Esophagus squamous epithelium (tissue), 5 donors: ENCODE results near the gene TRAF2. TPM values are rescaled to one million over a fixed set of nuclear protein-coding genes. Genes with fewer than 3 reads are reported as not detected.
A peak's percentile ranks its signal among the peaks of the same experiment; 100 is the strongest.

Source experiments
- DNase-seq: peaks from one replicate; lab custom pipeline; 2025; lab: John Stamatoyannopoulos, UW
- H3K27ac ChIP-seq, 4 donors: fragments of 200-600 bp; sonication (generic); one replicate each; pipeline ENCODE4 v1.5.1; 2016 to 2019; ENCODE audit warnings: mild to moderate bottlenecking in 1 of 4
- H3K27me3 ChIP-seq, 4 donors: fragments of 200-600 bp; sonication (generic); 1 replicate in 3 of 4; 2 replicates in 1 of 4; pipeline versions ENCODE4 v1.5.1 to v1.6.0; 2017 to 2021; ENCODE audit warnings: antibody characterized with exemption in 1 of 4
- H3K36me3 ChIP-seq, 3 donors: fragments of 200-600 bp; sonication (generic); one replicate each; pipeline ENCODE4 v1.5.1; 2016 to 2019
- H3K4me1 ChIP-seq, 3 donors: fragments of 200-600 bp; sonication (generic); one replicate each; pipeline ENCODE4 v1.5.1; 2017 to 2019
- H3K4me3 ChIP-seq, 4 donors: fragments of 200-600 bp; sonication (generic); 1 replicate in 3 of 4; 2 replicates in 1 of 4; pipeline ENCODE4 v1.5.1; 2016 to 2019; ENCODE audit warnings: mild to moderate bottlenecking in 2 of 4, moderate library complexity in 1 of 4
- H3K9me3 ChIP-seq, 3 donors: fragments of 200-600 bp; sonication (generic); one replicate each; pipeline ENCODE4 v1.5.1; 2016 to 2019
- CTCF ChIP-seq, 6 experiments: fragments of 450-650 bp in 4 of 6; fragments of 200-600 bp in 2 of 6; sonication (generic) in 2 of 6; IDR thresholded peaks; one replicate each; pipeline ENCODE4 v1.5.1; 2016 to 2019; ENCODE audit warnings: antibody characterized with exemption in 6 of 6, mild to moderate bottlenecking in 4 of 6, moderate library complexity in 4 of 6
- POLR2A ChIP-seq, 4 donors: fragments of 450-650 bp; IDR thresholded peaks; one replicate each; pipeline ENCODE4 v1.6.1; 2017; ENCODE audit warnings: antibody characterized with exemption in 4 of 4, mild to moderate bottlenecking in 4 of 4, moderate library complexity in 3 of 4
- WGBS, 2 donors: methylation state at CpG; one replicate each; pipeline ENCODE4 v1.1.5; 2018; 5-methylcytosine and 5-hydroxymethylcytosine counted together
- intact Hi-C: fragments of 100-400 bp; cut with DNase I; formaldehyde crosslinking; loops from one replicate; pipeline ENCODE4 v1.15.0; 2022
- total RNA-seq, 4 donors: library from RNA; depleted of rRNA; stranded (reverse); fragments of >200 nt; gene quantifications; one replicate each; pipeline ENCODE4 v1.1.0, GENCODE V29; 2016
- donor health status: DM: yes; HTN: yes; CAD: no.

Gene TRAF2
- total RNA-seq, 4 donors from 2014 or later: 8.0 to 20.9 (median 13.2) TPM

- 20 to 24% methylated on average over 8 to 18 of the region's 22 CpGs for WGBS, 2 donors
- Histone ChIP-seq H3K9me3 (no peaks in the 10 kb centered on the region), H3K36me3 (no peaks in the 10 kb centered on the region), H3K27ac (peak overlapping the region; percentile 91 to 94 (median 92)), H3K4me1 (peaks cover 17 to 49% (median 30%) of the 10 kb centered on the region in 3 donors), H3K4me3 (peak overlapping the region; percentile 50 to 92 (median 64)), H3K27me3 (no peaks in the 10 kb centered on the region)
- no peak for DNase-seq
- no peak for TF ChIP-seq CTCF (IDR thresholded peaks at IDR 0.05)
- TF ChIP-seq POLR2A (IDR thresholded peaks at IDR 0.05): no peak
- intact Hi-C loops: loop anchor here (10.0 kb wide), 1 partner anchor 95 kb away; the partner anchor contains the start of gene MAMDC4
These were observed 63.0 kb downstream of the TRAF2 start for GRCh38 chr9:136949239-136949816.

- Histone ChIP-seq H3K27me3 (no peaks in the 10 kb centered on the region), H3K36me3 (no peaks in the 10 kb centered on the region), H3K9me3 (no peaks in the 10 kb centered on the region), H3K4me1 (peaks cover 17 to 45% (median 25%) of the 10 kb centered on the region in 3 donors), H3K27ac (peak overlapping the region; percentile 91 to 94 (median 92)), H3K4me3 (peak overlapping the region; percentile 50 to 92 (median 64))
- WGBS, 2 donors: 0 to 30% methylated on average over 1 to 2 of the region's 63 CpGs
- intact Hi-C loops: loop anchor here (10.0 kb wide), 1 partner anchor 95 kb away; the partner anchor contains the start of gene MAMDC4
- TF ChIP-seq POLR2A (IDR thresholded peaks at IDR 0.05): peak in 3 of 4 donors; percentile 45 to 86 (median 73)
- peak in 2 of 6 experiments; percentile 17 to 35 for TF ChIP-seq CTCF (IDR thresholded peaks at IDR 0.05)
- peak; percentile 59 for DNase-seq
These were observed 63.7 kb downstream of the TRAF2 start for GRCh38 chr9:136949817-136950655.

GRCh38 chr9:136950656-136951276, 64.5 kb downstream of the TRAF2 start:
- DNase-seq: no peak
- Histone ChIP-seq H3K4me1 (peaks cover 17 to 42% (median 23%) of the 10 kb centered on the region in 3 donors), H3K27me3 (no peaks in the 10 kb centered on the region), H3K27ac (peak overlapping the region; percentile 91 to 94 (median 92)), H3K4me3 (peak overlapping the region; percentile 50 to 92 (median 64)), H3K9me3 (no peaks in the 10 kb centered on the region), H3K36me3 (no peaks in the 10 kb centered on the region)
- TF ChIP-seq POLR2A (IDR thresholded peaks at IDR 0.05) (no peak), CTCF (IDR thresholded peaks at IDR 0.05) (no peak)
- 31 to 35% methylated on average over 2 to 3 of the region's 9 CpGs for whole genome bisulfite sequencing, 2 donors
- intact Hi-C loops: no loop called here

GRCh38 chr9:136951541-136952320, 65.4 kb downstream of the TRAF2 start, which contains the start of gene LCN12:
TSS of gene LCN12 (plus strand) at chr9:136952273. CDS start at chr9:136952328, 55 bp downstream.
- no peak for DNase-seq

More at GRCh38 chr9:136951541-136952320, 65.4 kb downstream of the TRAF2 start, which contains the start of gene LCN12:
- intact Hi-C loops: no loop called here
- H3K36me3 ChIP-seq: no peaks in the 10 kb centered on the region
- no peak within 1 kb of the TSS for H3K27ac ChIP-seq
- H3K4me3 ChIP-seq: no peak within 1 kb of the TSS
- no peaks in the 10 kb centered on the region for H3K9me3 ChIP-seq
- WGBS, 2 donors: 40 to 90% methylated on average over 1 to 3 of the region's 14 CpGs
- H3K27me3 ChIP-seq: no peaks in the 10 kb centered on the region
- peaks cover 17 to 41% (median 23%) of the 10 kb centered on the region in 3 donors for H3K4me1 ChIP-seq
- TF ChIP-seq CTCF (IDR thresholded peaks at IDR 0.05): no peak
- no peak for TF ChIP-seq POLR2A (IDR thresholded peaks at IDR 0.05)
